Loucy (cell line): ENCODE results near the gene SLC29A2.

ENCODE experiments used
- EZH2phosphoT487 ChIP-seq: fragments of 200-600 bp; IDR thresholded peaks from 2 replicates; pipeline ENCODE4 v1.6.1; 2018; ENCODE audit warnings: antibody characterized with exemption, mild to moderate bottlenecking, moderate library complexity, borderline replicate concordance
- TF ChIP-seq, protein P1 (sequence below): fragments of 200-600 bp; sonication (generic); conservative IDR thresholded peaks from 2 replicates; pipeline ENCODE4 v1.5.1; 2014; ENCODE audit warnings: mild to moderate bottlenecking, antibody characterized with exemption, low read length

DNA sequence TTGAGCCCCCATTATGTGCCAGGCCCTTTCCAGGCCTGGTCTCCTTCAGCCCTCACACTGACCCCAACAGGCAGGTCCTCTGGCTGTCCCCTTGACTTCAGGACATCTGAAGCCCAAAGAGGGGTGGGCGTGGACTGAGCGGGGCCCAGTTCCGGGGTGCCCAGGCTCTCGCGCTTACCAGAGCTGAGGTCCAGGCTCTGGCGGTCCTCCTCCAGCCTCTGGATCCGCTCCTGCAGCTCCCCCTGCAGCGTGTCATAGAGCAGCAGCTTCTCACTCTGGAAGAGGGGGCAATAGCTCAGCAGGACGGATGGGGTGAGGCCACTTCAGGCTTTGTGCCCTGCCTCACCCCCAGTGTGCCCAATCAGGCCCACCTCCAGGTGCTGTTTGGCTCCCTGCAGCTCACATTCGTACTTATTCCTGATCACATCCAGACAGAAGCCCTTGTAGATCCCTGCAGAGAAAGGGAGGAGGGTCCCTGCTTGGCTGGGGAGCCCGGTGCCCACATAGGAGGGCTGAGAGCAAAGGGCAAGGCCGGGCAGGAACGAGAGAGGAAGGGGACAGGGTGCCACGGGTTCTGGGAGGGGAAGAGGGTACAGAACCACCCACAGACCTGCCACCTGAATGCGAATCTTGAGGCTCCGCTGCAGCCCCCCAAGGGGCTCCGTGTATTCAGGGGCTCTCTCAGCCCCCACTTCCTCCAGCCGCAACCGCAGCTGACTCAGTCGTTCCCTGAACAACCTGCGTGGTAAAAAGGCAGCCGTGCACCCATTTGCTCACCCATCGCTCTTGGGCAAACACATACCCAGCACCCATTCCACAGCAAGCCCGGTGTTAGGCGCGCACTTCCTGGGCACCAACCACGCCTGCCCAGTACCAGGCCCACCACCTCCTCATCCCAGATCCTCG, 30.7 kb downstream of the SLC29A2 start:
- TF ChIP-seq EZH2phosphoT487, result no peak
- TF ChIP-seq, protein P1, sequence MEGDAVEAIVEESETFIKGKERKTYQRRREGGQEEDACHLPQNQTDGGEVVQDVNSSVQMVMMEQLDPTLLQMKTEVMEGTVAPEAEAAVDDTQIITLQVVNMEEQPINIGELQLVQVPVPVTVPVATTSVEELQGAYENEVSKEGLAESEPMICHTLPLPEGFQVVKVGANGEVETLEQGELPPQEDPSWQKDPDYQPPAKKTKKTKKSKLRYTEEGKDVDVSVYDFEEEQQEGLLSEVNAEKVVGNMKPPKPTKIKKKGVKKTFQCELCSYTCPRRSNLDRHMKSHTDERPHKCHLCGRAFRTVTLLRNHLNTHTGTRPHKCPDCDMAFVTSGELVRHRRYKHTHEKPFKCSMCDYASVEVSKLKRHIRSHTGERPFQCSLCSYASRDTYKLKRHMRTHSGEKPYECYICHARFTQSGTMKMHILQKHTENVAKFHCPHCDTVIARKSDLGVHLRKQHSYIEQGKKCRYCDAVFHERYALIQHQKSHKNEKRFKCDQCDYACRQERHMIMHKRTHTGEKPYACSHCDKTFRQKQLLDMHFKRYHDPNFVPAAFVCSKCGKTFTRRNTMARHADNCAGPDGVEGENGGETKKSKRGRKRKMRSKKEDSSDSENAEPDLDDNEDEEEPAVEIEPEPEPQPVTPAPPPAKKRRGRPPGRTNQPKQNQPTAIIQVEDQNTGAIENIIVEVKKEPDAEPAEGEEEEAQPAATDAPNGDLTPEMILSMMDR, result no peak
